Right renal cortex interstitium (tissue), 3 donors: ENCODE measurements around the gene ENHO. TPM values are rescaled to one million over a fixed set of nuclear protein-coding genes. Genes with fewer than 3 reads are reported as not detected.

ENCODE experiments used
- DNase-seq, 3 donors: peaks; one replicate each; pipeline ENCODE4 v3.0.0-alpha.2; 2013; ENCODE audit warnings: low read depth in 3 of 3, low spot score in 2 of 3
- polyA plus RNA-seq, 3 donors: library from polyadenylated mRNA; unstranded; fragments of 120-200 nt; gene quantifications; one replicate each; pipeline ENCODE4 v1.2.1, GENCODE V29; 2013; ENCODE audit not compliant: insufficient read length in 3 of 3

Gene ENHO
- polyA plus RNA-seq, 3 donors: 1.3 to 1.8 (median 1.4) TPM

GRCh38 chr9:34508951-34509350 is 13.8 kb downstream of the ENHO start:
- no peak for DNase-seq

- no peak for DNase-seq
Measured at GRCh38 chr9:34508463-34508862, 14.3 kb downstream of the ENHO start.

DNA sequence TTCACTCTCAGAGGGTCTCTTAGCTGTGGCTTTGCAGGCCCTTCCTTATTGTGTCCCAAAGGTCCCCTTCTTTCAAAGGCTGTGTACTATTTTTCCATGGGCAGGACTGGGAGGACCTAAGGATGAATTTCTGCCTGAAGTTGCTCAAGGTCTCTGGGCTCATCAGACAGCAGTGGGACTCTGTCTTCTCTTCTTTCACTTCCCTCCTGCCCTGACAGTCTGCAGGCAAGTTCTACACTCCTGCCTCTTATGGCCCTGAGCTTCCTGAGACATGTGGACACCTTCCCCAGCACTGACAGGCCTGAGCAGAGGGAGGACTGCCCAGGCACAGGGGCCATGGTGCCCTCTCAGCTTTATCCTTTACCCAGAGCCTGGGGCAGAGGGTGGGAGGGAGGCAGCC is 14.8 kb downstream of the ENHO start:
- no peak for DNase-seq

- DNase-seq: no peak
Measured at GRCh38 chr9:34507556-34507955, 15.2 kb downstream of the ENHO start.

DNA sequence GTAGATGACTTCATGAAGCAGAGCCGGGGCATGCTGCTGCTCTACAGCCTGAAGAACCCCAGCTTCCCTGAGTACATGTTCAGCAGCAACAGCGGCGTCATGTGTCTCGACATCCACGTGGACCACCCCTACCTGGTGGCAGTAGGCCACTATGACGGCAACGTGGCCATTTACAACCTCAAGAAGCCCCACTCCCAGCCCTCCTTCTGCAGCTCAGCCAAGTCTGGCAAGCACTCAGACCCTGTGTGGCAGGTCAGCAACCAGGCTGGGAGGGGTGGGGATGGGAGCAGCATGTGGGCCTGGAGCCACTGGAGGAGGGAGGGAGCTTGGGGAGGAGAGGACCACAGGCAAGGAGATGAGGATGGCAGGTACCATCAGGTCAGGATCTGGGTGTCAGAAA is 16.2 kb downstream of the ENHO start:
- DNase-seq: no peak

GRCh38 chr9:34505370-34506120 is 17.2 kb downstream of the ENHO start:
- DNase-seq: no peak

GRCh38 chr9:34503406-34503805 is 19.4 kb downstream of the ENHO start:
- no peak for DNase-seq

DNA sequence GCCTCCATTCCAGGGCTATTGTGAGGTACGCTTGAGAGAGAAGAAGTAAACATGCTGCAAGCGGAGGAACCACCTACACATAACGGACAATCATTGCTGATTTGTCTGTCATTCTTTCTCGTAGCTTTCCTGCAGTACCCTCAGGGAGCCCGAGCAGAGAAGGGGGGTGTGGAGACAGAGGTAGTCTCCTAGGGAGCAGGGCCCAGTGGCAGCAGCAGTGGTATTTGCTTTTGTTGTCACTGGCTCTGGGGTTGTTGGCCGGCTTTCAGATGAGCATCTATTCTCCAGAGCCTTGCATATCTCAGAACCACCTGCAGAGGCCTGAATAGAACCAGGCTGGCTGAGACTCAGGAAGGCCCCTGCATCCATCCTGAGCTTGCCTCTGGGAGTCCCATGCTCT is 19.9 kb downstream of the ENHO start:
- DNase-seq: no peak

GRCh38 chr9:34502471-34502870 is 20.3 kb downstream of the ENHO start:
- DNase-seq: no peak

DNA sequence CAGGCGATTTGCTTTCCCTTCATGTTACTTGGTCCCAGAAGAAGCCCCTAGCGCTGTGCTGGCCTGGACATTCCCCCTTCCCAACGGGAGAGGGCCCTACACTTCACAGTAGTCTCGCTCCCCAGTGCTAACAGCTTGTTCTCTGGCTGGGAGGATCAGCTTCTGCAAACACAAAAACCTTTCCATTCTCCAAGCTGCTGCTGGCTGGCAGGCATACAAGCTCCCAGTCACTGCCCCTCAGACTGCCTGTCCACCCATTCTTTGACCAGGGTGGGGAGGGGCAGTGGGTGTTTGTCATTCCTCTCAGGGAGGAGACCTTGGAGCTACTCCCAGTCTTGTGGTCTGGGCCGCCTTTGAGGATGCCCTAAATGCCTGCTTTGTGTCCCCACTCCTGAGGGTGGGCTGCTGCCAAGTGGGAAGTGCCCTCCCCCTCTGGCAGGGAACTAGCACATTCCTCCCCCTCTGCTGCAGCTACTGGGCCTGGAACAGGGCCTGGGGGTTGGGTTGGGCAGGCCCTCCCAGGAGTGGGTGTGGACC is 20.8 kb downstream of the ENHO start:
- no peak for DNase-seq

DNA sequence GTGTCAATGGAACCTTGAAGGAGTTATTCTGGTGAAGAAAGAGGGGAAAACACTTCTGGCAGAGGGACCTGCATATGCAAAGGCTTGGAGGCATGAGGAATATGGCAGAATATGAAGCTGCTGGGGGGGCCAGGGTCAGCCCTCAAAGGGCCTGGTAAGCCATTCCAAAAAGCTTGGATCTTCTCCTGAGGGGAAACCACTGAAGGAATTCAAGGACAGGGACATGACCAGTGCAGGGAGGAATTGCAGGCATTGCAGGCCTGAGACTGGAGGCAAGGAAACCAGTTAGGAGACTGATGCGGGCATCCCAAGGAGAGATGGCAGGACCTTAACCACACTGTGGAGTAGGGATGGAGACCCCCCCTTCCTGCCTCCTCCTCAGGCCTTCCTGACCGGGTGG is 21.4 kb downstream of the ENHO start:
- no peak for DNase-seq

DNA sequence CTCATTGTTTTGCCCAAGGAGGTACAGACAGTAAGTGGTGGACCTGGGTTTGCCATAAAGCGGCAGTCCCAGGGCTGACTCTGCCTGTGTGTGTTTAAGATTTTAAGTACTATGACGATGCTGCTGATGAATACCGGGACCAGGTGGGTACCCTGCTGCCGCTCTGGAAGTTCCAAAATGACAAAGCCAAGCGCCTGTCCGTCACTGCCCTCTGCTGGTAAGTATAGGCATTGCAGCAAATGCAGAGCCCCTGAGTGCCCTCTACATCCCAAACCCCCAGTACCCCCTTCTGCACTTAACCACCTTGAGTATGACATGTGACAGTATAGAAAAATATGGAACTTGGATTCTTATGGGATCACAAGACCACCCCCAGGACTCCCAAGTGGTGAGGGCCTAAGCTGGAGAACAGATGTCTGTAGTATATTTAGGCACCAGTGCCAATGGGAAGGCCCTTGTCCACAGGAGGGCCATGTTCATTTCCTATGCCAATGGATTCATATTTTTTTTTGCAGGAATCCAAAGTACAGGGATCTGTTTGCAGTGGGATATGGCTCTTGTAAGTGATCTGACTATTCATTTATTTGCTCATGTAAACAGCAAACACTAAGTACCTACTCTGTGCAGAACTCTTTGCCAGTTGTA is 22.0 kb downstream of the ENHO start:
- peak in 1 of 3 donors; percentile 48 for DNase-seq

DNA sequence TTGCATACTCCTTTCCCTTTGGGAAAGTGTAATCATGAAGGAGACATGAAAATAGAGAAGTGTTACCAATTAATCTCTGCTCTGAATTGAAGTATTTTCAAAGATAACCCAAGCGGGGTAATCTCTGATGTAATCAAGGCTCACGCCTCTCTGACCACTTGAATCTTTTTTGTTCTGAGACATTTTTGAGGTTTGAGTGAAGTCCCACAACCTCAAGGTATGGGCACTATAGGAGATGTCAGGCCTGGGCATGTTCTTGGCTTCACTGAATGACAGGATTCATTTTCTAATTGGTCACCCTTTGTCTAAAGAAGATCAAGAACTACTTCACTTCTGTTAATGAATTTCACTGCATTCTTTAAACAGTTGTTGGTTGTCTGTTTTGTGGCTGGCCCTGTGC is 23.7 kb downstream of the ENHO start:
- no peak for DNase-seq

DNA sequence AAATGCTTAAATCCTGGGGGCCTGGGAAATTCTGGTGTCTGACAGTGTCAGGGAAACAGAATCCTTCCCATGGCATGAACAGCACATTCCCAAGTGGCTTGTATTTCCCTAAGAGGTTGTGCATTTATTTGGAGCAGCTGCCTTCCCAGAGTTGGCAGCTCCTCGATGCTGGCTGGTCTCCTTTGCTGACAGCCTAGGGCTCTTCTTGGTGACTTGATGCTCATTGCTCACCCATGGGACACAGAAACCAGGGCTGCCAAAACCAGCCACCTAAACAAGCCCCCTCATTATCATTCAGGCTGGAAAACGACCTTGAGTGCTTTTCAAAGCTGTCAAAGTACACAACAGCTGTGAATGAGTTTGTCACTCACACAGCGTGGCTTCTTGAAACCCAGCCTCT is 24.2 kb downstream of the ENHO start:
- DNase-seq: no peak

DNA sequence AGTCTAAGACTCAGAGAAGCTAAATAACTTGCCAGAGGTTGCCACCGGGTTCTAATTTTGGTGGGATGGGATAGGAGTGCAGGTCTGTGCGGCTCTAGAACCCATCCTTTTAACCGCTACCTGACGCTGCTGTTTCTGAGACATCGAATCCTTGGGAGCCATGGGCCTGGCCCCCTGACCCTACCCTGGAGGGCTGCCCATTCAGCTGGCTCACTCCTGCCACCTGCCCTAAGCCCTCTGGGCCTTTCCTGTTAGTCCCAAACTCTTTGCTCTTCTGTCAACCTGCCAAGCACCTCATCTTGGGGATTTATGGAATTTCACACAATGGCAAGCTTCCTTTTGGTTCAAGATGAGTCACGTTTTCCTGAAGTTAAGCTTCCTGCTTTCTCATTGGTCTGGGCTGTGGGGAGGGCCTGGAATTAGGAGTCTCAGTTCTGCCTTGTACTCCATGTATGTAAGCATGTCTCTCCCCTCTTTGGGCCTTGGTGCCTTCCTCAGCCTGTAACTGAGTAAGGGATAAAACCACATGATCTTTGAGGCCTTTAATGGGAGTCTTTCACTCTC is 26.6 kb downstream of the ENHO start:
- no peak for DNase-seq

DNA sequence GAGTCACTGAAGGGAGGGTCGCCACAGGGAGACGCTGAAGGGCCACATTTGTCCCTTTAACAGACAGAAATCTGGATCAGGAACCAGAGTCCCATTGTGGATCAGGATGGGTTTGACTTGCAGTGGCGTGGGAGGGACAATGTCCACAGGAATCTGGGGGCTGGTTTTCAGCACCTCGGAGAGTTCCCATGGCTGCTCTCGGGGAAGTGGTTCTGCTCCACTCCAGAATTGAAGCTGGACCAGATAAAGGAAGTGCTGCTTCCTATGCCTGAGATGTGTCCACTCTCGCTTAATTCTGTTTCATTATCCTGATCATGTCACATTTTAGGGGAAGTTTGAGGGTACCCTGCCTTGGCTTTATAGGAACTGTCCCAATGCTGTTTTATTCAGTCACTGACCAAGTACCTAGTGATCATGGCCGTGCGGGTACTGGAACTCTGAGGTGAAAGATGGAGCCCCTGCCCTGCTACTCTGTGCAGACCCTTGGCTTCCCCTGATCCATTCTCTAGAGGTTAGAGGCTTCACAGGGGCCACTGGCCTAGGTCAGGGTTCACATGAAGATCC is 28.7 kb downstream of the ENHO start:
- peak; percentile 41 to 56 (median 49) for DNase-seq

DNA sequence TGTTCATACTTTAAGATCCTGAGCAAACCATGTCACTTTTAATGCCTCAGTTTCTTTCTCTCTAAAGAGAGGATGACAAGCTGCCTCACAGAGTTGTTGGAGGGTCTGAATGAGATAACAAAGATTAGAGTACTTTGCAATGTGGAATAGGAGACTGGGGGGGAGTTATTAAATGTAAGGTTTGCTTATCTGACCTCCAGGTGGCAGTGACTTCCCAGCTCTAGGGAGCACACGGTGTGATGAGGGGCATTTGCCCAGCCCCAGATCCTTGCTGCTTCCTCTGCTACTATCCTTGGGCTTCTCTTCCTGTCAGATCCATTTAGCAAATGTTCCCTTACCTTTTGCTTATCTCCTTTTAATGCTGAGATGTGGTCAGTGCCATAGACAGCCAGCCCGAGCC is 30.7 kb downstream of the ENHO start:
- no peak for DNase-seq

GRCh38 chr9:34491596-34491995 is 31.2 kb downstream of the ENHO start:
- DNase-seq: no peak

DNA sequence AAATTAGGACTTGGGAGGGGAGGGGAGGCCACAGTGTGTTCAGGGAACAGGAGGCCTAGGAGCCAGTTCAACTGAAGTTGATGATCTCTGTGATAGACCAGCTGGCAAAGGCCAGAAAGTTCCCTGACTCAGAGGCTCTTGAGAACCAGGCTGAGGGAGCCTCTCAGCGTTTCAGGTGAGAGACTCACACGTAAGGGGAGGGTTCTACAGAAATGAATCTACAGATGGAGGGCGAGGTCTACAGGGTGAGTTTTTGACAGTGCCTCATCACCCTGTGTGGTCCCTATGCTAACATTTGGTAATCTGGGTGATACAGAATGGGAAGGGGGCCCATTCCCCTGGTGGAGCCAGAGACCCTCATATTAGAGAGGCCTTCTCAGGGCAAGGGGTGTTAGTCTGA is 32.0 kb downstream of the ENHO start:
- DNase-seq: no peak

GRCh38 chr9:34490360-34490759 is 32.4 kb downstream of the ENHO start:
- DNase-seq: no peak

- no peak for DNase-seq
Measured at GRCh38 chr9:34486572-34486971, 36.2 kb downstream of the ENHO start.

DNA sequence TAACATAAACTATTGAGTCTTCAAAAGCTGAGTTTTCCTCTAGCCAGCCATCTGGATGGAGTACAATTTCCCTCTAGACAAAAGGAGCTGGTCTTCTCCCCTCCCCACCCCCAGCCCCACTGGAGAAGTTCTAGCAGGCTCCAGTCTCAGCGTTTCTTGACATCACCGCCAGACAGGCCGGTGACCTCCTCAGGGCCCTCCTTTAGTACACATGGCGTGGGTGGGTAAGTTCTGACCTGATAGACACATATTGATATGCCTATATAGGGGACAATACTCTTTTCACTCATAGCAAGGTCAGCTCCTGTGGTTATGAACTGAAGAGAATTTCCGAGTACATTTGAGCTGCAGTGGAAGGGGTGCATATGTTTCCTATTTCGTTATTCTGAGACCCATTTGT is 37.0 kb downstream of the ENHO start:
- DNase-seq: no peak
